Ishikawa (cell line): ENCODE results near the gene KICS2.

Experiments
- CEBPB ChIP-seq: IDR thresholded peaks from 2 replicates; pipeline ENCODE4 v1.6.1; 2012
- CREB1 ChIP-seq: IDR thresholded peaks from 2 replicates; pipeline ENCODE4 v1.6.1; 2012; ENCODE audit warnings: low read depth
- EGR1 ChIP-seq: IDR thresholded peaks from 2 replicates; pipeline ENCODE4 v1.6.1; 2012
- EP300 ChIP-seq: IDR thresholded peaks from 2 replicates; pipeline ENCODE4 v1.6.1; 2012; ENCODE audit warnings: borderline replicate concordance
- MAX ChIP-seq: IDR thresholded peaks from 2 replicates; pipeline ENCODE4 v1.6.1; 2012
- NFIC ChIP-seq: IDR thresholded peaks from 2 replicates; pipeline ENCODE4 v1.6.1; 2012
- RAD21 ChIP-seq: IDR thresholded peaks from 2 replicates; pipeline ENCODE4 v1.6.1; 2012; ENCODE audit warnings: low read depth
- TAF1 ChIP-seq: IDR thresholded peaks from 2 replicates; pipeline ENCODE4 v1.6.1; 2012; ENCODE audit warnings: low read depth, mild to moderate bottlenecking
- TCF12 ChIP-seq: IDR thresholded peaks from 2 replicates; pipeline ENCODE4 v1.6.1; 2012; ENCODE audit warnings: low read depth
- TEAD4 ChIP-seq: IDR thresholded peaks from 2 replicates; pipeline ENCODE4 v1.6.1; 2012
- USF1 ChIP-seq: IDR thresholded peaks from 2 replicates; pipeline ENCODE4 v1.6.1; 2012
- YY1 ChIP-seq: IDR thresholded peaks from 2 replicates; pipeline ENCODE4 v1.6.1; 2012; ENCODE audit warnings: low read depth
- TF ChIP-seq, protein P1 (sequence below): IDR thresholded peaks from 2 replicates; pipeline ENCODE4 v1.6.1; 2012; ENCODE audit warnings: low read depth, mild to moderate bottlenecking

DNA sequence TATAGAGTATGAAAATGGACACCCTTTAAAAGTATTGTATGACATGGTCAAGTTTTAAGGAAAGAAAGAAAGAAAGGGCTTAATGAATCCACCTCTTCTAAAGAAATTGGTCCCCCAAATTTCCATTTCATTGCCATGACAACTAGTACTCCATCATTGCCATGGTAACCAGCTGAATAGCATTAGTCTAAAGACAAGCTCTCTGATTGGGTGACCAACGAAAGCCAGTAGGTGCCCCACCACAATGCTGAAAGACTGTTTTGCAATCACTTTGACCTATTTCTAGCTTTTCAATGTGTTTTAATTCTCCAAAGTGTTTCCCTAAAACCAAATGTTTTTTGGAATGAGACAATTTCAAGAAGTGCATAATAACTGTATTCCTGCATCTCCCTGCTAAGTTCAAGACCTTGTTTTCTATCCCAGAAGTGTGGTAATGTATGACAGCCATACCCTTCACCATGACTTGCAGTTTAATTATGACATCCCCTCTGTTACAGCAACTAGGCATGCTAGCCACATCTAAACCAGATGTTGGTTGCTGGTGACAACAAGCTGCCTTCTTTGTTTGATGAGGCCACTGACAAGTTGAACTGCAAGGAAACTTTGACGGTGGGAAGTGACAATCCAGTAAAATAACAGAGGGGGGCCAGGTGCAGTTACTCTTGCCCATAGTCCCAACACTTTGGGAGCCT is 46.7 kb downstream of the KICS2 start:
- TF ChIP-seq EP300 (no peak), CREB1 (no peak), EGR1 (no peak), TCF12 (no peak), USF1 (no peak), RAD21 (no peak), TEAD4 (no peak), CEBPB (no peak), MAX (no peak), NFIC (no peak), YY1 (no peak), TAF1 (no peak)
- TF ChIP-seq, protein P1, sequence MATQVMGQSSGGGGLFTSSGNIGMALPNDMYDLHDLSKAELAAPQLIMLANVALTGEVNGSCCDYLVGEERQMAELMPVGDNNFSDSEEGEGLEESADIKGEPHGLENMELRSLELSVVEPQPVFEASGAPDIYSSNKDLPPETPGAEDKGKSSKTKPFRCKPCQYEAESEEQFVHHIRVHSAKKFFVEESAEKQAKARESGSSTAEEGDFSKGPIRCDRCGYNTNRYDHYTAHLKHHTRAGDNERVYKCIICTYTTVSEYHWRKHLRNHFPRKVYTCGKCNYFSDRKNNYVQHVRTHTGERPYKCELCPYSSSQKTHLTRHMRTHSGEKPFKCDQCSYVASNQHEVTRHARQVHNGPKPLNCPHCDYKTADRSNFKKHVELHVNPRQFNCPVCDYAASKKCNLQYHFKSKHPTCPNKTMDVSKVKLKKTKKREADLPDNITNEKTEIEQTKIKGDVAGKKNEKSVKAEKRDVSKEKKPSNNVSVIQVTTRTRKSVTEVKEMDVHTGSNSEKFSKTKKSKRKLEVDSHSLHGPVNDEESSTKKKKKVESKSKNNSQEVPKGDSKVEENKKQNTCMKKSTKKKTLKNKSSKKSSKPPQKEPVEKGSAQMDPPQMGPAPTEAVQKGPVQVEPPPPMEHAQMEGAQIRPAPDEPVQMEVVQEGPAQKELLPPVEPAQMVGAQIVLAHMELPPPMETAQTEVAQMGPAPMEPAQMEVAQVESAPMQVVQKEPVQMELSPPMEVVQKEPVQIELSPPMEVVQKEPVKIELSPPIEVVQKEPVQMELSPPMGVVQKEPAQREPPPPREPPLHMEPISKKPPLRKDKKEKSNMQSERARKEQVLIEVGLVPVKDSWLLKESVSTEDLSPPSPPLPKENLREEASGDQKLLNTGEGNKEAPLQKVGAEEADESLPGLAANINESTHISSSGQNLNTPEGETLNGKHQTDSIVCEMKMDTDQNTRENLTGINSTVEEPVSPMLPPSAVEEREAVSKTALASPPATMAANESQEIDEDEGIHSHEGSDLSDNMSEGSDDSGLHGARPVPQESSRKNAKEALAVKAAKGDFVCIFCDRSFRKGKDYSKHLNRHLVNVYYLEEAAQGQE: no peak
